Epithelial cell of esophagus (primary cell): Measurements from ENCODE around the gene BLMH.
"Not testable (repeated sequence)": the region's sequence is repeated elsewhere in the genome, so short reads cannot be mapped to it uniquely, and the experiment has no call there.

Experiments
- DNase-seq: peaks from one replicate; pipeline ENCODE4 v3.0.0; 2010; ENCODE audit warnings: low read depth
- H3K4me3 ChIP-seq: 2 replicates; pipeline ENCODE4 v1.5.1; 2011; ENCODE audit warnings: mild to moderate bottlenecking, low read length, control low read depth
- CTCF ChIP-seq: IDR thresholded peaks from 2 replicates; pipeline ENCODE4 v1.5.1; 2011; ENCODE audit warnings: low read depth, mild to moderate bottlenecking, low read length, control low read depth, inconsistent platforms; ENCODE audit not compliant: insufficient read depth; ENCODE audit errors: missing control alignments

The BLMH gene

DNA sequence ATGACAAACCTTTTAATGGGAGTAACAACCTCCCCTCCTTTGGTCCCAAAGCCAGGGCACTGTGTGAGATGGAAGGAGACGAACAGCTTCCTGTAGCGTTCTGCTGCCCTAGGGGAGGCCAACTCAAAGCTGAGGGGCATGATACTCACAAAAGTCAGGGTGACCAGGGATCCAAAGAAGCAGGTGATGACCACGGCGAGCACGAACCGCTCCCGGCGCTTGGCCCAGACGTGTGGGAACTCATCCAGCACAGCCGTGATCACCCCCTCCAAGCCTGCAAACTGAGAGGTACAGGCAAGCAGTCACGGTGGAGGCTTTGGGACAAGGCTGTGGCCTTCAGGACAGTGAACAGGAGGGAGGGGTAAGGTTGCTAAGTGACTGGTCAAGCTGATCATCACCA lies 81.4 kb downstream of the BLMH start:
- no peak for TF ChIP-seq CTCF
- no peak overlapping the region for H3K4me3 ChIP-seq
- DNase-seq: no peak

DNA sequence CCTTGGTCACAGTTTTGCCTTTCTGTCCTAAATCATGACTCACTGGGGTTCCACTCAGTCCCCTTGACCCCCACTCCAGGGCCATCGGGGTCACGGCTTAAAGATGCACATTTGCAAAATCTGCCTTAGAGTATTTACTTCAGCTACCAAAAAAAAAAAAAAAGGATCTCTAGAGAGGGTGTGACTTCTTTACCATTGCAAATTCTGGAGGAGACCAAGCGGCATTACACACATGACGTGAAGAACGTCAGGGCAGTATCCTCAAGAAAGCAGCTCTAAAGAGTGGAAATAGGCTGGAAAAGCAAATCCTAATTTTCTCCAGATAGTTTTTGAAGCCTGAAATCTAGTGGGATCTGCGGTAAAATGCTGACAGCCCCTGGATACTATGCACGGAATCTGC lies 81.8 kb downstream of the BLMH start:
- DNase-seq: no peak
- no peak overlapping the region for H3K4me3 ChIP-seq
- TF ChIP-seq CTCF: no peak

GRCh38 chr17:30208214-30208613 lies 83.5 kb downstream of the BLMH start:
- TF ChIP-seq CTCF: no peak
- H3K4me3 ChIP-seq: no peak overlapping the region
- no peak for DNase-seq

DNA sequence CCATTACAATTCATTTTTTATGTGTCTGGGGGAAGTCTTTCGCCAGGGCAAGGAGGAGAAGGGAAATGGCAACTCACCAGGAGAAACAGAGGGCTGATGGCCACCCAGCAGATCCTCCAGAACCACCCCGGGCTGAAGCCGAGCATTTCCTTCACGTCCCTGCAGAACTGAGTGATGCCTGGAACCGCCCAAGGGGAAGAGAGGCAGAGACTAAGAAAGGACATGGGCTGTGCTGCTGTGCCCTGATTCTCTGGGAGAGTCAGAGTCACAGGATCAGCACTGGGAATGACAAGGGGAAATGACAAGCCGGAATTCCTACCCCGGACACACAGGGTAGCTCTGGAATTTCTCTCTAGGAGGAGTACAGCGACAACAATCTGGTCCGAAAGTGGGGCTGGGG lies 84.1 kb downstream of the BLMH start:
- no peak for DNase-seq
- no peak for TF ChIP-seq CTCF
- H3K4me3 ChIP-seq: no peak overlapping the region

DNA sequence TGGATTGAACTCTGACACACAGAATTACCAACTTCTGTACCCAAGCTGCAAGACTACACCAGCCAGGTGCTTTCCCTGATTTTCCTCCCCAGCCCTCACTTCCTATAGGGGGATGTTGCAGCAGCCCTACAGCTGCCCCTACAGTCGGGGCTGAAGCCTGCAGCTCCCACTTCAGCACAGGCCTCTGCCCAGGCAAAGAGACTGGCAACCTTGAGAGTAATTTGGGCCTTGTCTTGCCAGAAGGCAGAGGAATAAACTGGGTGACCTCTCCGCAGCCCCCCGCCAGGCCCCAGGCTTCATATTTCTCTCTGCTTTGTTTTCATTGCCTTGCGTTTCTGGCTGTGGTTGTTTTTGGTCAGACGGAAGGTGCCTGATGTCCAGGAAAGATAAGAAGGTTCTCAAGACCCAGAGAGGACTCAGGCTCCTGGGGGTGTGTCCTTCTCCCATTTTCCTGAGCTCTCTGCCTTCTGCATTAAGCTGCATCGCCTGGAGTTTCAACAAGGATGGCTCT lies 88.2 kb downstream of the BLMH start:
- DNase-seq: no peak
- H3K4me3 ChIP-seq: no peak overlapping the region
- no peak for TF ChIP-seq CTCF

- DNase-seq, H3K4me3 ChIP-seq: not testable (repeated sequence)
Measured at GRCh38 chr17:30200656-30201055, 91.1 kb downstream of the BLMH start.

DNA sequence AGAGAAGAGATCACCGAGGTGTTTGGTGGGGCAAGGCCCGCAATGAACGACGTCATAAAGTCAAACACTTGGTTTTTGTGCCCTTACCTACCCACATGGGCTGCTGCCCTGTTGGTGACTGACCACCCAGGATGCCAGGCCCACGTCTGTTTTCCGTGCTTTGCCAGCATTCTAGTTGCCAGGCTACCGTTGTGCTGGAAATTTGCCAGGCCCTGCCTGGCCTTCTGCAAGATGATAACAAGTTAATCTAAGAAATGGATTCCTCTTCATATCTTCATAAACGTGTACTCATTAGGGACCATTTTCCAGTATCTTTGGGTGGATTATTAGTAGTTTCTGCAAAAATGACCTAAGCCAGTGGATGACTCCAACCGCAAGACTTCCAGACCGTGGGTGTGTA lies 91.6 kb downstream of the BLMH start:
- no peak for DNase-seq
- H3K4me3 ChIP-seq: no peak overlapping the region
- TF ChIP-seq CTCF: no peak
